Hematopoietic multipotent progenitor cell treated with erythropoietin and hydrocortisone succinate and interleukin-3 and kit ligand, for 4 days (in vitro differentiated cells): ENCODE measurements around the gene TTLL10.
A peak's percentile ranks its signal among the peaks of the same experiment; 100 is the strongest.

ENCODE experiments used
- DNase-seq: peaks from one replicate; pipeline ENCODE4 v3.0.0-alpha.2; 2015

TTLL10 gene

GRCh38 chr1:1173793-1174415 is at the start of gene TTLL10:
TSS of gene TTLL10 (plus strand) at chr1:1173880. CDS start at chr1:1179216, 5,336 bp downstream.
- no peak for DNase-seq

- DNase-seq, result no peak
Observed at GRCh38 chr1:1124508-1124785, 49.2 kb upstream of the TTLL10 start.

GRCh38 chr1:1124786-1125642 is 48.7 kb upstream of the TTLL10 start:
- no peak for DNase-seq

GRCh38 chr1:1125945-1126344 is 47.7 kb upstream of the TTLL10 start:
- DNase-seq, result no peak

GRCh38 chr1:1127551-1128451 is 45.9 kb upstream of the TTLL10 start:
- no peak for DNase-seq

- DNase-seq, result no peak
Observed at GRCh38 chr1:1128454-1129139, 45.1 kb upstream of the TTLL10 start.

- no peak for DNase-seq
Observed at GRCh38 chr1:1129381-1129821, 44.3 kb upstream of the TTLL10 start.

GRCh38 chr1:1130206-1131120 is 43.2 kb upstream of the TTLL10 start:
- no peak for DNase-seq

GRCh38 chr1:1132042-1132950 is 41.4 kb upstream of the TTLL10 start:
- DNase-seq, result no peak

GRCh38 chr1:1132956-1133750 is 40.5 kb upstream of the TTLL10 start:
- DNase-seq, result no peak

- no peak for DNase-seq
Observed at GRCh38 chr1:1134300-1134970, 39.2 kb upstream of the TTLL10 start.

- no peak for DNase-seq
Observed at GRCh38 chr1:1135339-1136136, 38.1 kb upstream of the TTLL10 start.

GRCh38 chr1:1136547-1137230 is 37.0 kb upstream of the TTLL10 start:
- DNase-seq, result no peak

GRCh38 chr1:1137256-1138045 is 36.2 kb upstream of the TTLL10 start:
- DNase-seq, result peak; percentile 60

- DNase-seq, result no peak
Observed at GRCh38 chr1:1140673-1141072, 33.0 kb upstream of the TTLL10 start.

- no peak for DNase-seq
Observed at GRCh38 chr1:1141244-1141910, 32.3 kb upstream of the TTLL10 start.
